Measurements from ENCODE around the gene PDIK1L. TPM values are rescaled to one million over a fixed set of nuclear protein-coding genes. Genes with fewer than 3 reads are reported as not detected.

PDIK1L gene
- total and polyA plus RNA-seq, 7 donors: 4.2 to 15.7 (median 5.0) TPM

DNA sequence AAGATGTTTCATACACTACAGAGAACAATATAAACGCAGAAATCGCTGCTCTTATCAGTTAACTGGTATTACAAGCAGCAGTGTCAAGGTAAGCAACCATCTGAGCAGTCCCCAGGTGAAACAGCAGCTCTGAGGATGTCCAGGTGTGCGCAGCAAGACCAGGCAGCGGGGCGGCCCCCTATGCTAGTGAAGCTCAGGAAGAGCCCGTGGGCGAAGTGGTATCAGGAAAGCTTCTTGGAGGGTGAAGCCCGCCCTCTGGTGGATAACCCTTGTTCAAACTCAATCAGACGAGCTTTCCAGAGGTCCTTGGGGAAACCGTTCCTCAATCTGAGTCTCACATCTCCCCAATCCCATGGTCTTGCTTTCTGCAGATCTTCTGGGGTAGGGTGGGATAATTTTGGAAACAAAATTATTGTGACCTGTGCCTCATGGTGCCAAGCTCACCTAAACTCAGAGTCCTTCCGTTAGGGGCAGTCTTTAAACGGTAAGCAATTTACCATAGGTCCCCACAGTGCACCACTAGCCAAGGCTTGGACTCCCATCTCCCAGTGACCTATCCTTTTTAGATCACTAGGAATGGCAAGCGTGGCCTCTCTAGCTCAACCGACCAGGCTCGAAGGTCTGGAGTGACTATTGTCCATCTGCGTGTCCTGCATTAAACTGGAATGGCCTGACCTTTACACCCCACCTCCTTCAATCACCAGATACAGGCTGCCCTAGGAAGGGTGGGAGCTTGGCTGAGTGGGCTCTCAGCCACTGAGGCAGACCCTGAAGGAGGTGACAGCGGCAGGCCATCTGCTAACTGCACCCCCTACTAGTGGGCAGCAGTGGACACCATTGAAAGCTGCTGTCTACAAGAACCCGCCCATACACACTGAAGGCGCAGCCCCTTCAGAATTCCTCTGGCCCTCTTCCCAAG is 33.7 kb downstream of the PDIK1L start:
- no peaks in the 10 kb centered on the region for H3K36me3 ChIP-seq
- TF ChIP-seq EP300 (IDR thresholded peaks at IDR 0.05) (no peak), POLR2A (IDR thresholded peaks at IDR 0.05) (no peak)
- TF ChIP-seq, protein P1, sequence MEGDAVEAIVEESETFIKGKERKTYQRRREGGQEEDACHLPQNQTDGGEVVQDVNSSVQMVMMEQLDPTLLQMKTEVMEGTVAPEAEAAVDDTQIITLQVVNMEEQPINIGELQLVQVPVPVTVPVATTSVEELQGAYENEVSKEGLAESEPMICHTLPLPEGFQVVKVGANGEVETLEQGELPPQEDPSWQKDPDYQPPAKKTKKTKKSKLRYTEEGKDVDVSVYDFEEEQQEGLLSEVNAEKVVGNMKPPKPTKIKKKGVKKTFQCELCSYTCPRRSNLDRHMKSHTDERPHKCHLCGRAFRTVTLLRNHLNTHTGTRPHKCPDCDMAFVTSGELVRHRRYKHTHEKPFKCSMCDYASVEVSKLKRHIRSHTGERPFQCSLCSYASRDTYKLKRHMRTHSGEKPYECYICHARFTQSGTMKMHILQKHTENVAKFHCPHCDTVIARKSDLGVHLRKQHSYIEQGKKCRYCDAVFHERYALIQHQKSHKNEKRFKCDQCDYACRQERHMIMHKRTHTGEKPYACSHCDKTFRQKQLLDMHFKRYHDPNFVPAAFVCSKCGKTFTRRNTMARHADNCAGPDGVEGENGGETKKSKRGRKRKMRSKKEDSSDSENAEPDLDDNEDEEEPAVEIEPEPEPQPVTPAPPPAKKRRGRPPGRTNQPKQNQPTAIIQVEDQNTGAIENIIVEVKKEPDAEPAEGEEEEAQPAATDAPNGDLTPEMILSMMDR (IDR thresholded peaks at IDR 0.05): peak; percentile 56 to 70 (median 68)
- H3K9me3 ChIP-seq: no peaks in the 10 kb centered on the region
- peaks cover 0 to 5% (median 0%) of the 10 kb centered on the region in 4 donors for H3K4me1 ChIP-seq
- no peak overlapping the region for H3K27ac ChIP-seq
- no peaks in the 10 kb centered on the region for H3K27me3 ChIP-seq
- intact Hi-C loops (cut with DNase I): loop anchor here (1.0 kb wide), 2 partner anchors 40 to 109 kb away; no protein-coding TSS in a partner anchor
- 24 to 33% methylated on average over 19 of the region's 19 CpGs for WGBS, 2 donors
- DNase-seq: peak; percentile 89
- no peak overlapping the region for H3K4me3 ChIP-seq

DNA sequence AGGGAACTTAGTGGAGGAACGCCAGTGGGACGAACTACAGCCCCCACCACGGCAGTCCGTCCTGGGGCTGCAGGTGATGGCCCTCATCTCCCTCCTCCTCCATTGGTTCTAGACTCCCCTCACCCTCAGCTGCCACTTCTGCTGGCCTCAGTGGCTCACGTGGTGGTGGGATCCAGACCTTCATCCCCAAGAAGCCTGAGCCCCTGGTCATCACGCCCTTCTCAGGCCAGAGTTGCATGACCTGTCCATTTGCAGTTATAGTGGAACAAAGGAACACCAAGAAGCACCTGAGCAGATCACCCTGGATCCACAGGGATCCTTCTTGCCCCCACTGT is 34.3 kb downstream of the PDIK1L start:
- Histone ChIP-seq H3K9me3 (no peaks in the 10 kb centered on the region), H3K27ac (no peak overlapping the region), H3K4me1 (peaks cover 0 to 5% (median 0%) of the 10 kb centered on the region in 4 donors), H3K4me3 (no peak overlapping the region), H3K36me3 (no peaks in the 10 kb centered on the region), H3K27me3 (no peaks in the 10 kb centered on the region)
- no peak for DNase-seq
- 49 to 68% methylated on average over 6 of the region's 6 CpGs for WGBS, 2 donors
- TF ChIP-seq EP300 (IDR thresholded peaks at IDR 0.05) (no peak), POLR2AphosphoS5 (IDR thresholded peaks at IDR 0.05) (no peak), POLR2A (IDR thresholded peaks at IDR 0.05) (no peak)
- TF ChIP-seq, protein P1 (IDR thresholded peaks at IDR 0.05): no peak
- intact Hi-C loops (cut with DNase I): loop anchor here (1.0 kb wide), 2 partner anchors 41 to 110 kb away; no protein-coding TSS in a partner anchor

DNA sequence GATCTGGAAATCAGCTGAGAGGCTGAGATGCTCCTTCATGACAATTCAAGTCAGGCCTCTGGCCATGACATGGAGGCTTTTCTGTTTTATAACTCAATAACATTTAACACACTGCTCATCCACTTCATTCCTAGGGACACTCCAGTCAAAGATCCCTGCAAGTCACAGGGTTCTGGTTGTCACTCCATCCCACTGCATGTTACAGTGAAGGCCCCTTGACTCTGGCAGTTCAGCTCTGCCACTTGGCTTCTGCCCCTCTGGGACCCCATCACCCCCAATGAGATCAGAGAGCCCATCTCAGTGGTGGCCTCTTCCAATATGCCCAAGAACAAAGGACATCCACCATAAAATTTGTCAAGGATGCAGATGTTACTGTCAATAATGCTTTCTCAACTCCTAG is 37.3 kb downstream of the PDIK1L start:
- DNase-seq: no peak
- no peak overlapping the region for H3K27ac ChIP-seq
- no peak for TF ChIP-seq POLR2AphosphoS5 (IDR thresholded peaks at IDR 0.05)
- TF ChIP-seq, protein P1 (IDR thresholded peaks at IDR 0.05): no peak
- no peak for TF ChIP-seq EP300 (IDR thresholded peaks at IDR 0.05)
- no peak for TF ChIP-seq POLR2A (IDR thresholded peaks at IDR 0.05)
- H3K36me3 ChIP-seq: no peaks in the 10 kb centered on the region
- H3K9me3 ChIP-seq: no peaks in the 10 kb centered on the region
- intact Hi-C loops (cut with DNase I): no loop called here
- no peaks in the 10 kb centered on the region for H3K27me3 ChIP-seq
- H3K4me1 ChIP-seq: peaks cover 0 to 5% (median 0%) of the 10 kb centered on the region in 4 donors
- no peak overlapping the region for H3K4me3 ChIP-seq

DNA sequence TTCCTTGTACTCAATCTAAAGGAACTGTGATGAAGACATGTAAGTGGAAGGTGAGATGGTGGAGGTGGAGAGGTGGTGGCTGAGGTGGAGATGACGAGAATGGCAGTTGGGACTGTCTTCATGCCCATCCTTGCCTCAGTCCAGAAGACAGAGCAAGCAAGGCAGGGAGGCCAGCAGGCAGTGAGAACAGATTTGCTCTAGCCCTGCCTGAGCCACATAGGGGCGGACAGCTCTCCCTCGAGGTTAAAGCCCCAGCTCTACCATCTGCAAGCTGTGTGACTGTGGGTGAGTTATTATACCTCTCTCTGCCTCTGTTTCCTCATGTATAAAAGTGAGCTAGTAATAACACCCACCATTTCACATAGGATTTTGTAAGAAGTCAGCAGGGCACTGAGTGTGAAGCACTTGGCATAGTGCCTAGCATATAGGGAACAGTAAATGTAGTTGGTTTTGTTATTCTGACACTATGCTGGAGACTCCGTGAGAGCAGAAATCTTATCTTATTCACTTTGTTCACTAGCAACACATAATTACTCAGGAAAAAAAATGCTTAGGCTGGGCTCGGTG is 42.4 kb downstream of the PDIK1L start:
- no peak overlapping the region for H3K4me3 ChIP-seq
- 52 to 70% methylated on average over 5 of the region's 5 CpGs for WGBS, 2 donors
- no peak for DNase-seq
- H3K9me3 ChIP-seq: no peaks in the 10 kb centered on the region
- peaks cover 7 to 30% (median 16%) of the 10 kb centered on the region in 3 donors for H3K27me3 ChIP-seq
- H3K36me3 ChIP-seq: no peaks in the 10 kb centered on the region
- no peaks in the 10 kb centered on the region for H3K4me1 ChIP-seq
- no peak overlapping the region for H3K27ac ChIP-seq
- TF ChIP-seq POLR2A (IDR thresholded peaks at IDR 0.05) (no peak), POLR2AphosphoS5 (IDR thresholded peaks at IDR 0.05) (no peak), EP300 (IDR thresholded peaks at IDR 0.05) (no peak)
- TF ChIP-seq, protein P1 (IDR thresholded peaks at IDR 0.05): no peak
- intact Hi-C loops (cut with DNase I): no loop called here
